ENCODE measurements around the gene DTWD2. TPM values are rescaled to one million over a fixed set of nuclear protein-coding genes. Genes with fewer than 3 reads are reported as not detected.

DTWD2 gene
- polyA plus RNA-seq, 1 of the 3 experiments (the other 2 are of a cell fraction): 2.5 TPM

DNA sequence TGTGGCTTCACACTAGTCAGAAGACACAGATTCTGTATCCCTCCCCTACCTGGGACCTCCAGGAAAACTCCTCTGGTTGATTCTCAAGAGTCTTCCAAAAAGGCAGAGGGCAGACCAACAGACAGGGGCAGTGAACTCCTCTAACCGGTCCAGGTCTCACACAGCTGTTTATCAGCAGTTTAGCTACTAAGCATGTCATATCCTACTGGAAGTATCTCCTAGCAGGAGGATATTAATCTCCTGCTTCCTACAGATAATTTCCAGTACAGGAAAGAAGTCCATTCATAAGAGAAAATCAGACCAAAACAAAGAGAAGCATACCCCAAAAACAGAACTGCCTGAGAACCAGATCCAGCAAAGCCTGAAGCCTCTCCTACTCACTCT, 64.3 kb downstream of the DTWD2 start:
- Histone ChIP-seq H3K9ac (no peak overlapping the region), H3K79me2 (ENCODE audit: insufficient read depth) (no peaks in the 10 kb centered on the region), H3F3A (replicated peaks; ENCODE audit: insufficient read depth) (no peaks in the 10 kb centered on the region), H3K9me3 (no peaks in the 10 kb centered on the region), H3K9me2 (no peaks in the 10 kb centered on the region), H3K4me2 (no peak overlapping the region), H2AFZ (ENCODE audit: low read depth) (no peak overlapping the region), H3K4me1 (ENCODE audit: control insufficient read depth in 1 of 2, insufficient read depth in 2 of 2, low read depth in 1 of 2, low read length in 1 of 2) (no peaks in the 10 kb centered on the region), H4K20me1 (ENCODE audit: insufficient read depth) (no peaks in the 10 kb centered on the region), H3K4me3 (ENCODE audit: low read depth in 2 of 2, low read length in 1 of 2) (no peak overlapping the region), H3K36me3 (replicated peaks in 1 of 2; ENCODE audit: control insufficient read depth in 1 of 2, insufficient read depth in 2 of 2, low read length in 1 of 2) (peaks cover 0 to 2% of the 10 kb centered on the region in 2 experiments), H3K27me3 (ENCODE audit: insufficient read depth) (no peaks in the 10 kb centered on the region), H3K27ac (ENCODE audit: low read depth in 2 of 2, low read length in 1 of 2) (no peak overlapping the region)
- WGBS (ENCODE audit: low lambda C conversion rate): 44% methylated on average over 1 of the region's 1 CpG
- ChIA-PET POLR2A (no interaction called here), CTCF (no interaction called here)
- no peak for DNase-seq
- TF ChIP-seq MXI1 (IDR thresholded peaks at IDR 0.05; ENCODE audit: low read depth, low read length): no peak
- no peak for TF ChIP-seq RXRA (IDR thresholded peaks at IDR 0.05; ENCODE audit: borderline replicate concordance, low read depth)
- no peak for TF ChIP-seq GATA2 (CRISPR knock-in tag; IDR thresholded peaks at IDR 0.05)
- no peak for TF ChIP-seq RCOR1 (IDR thresholded peaks at IDR 0.05; ENCODE audit: low read length)
- no peak for TF ChIP-seq NFIC (IDR thresholded peaks at IDR 0.05; ENCODE audit: borderline replicate concordance)
- TF ChIP-seq GABPA (IDR thresholded peaks at IDR 0.05; ENCODE audit: low read depth): no peak
- no peak for TF ChIP-seq JUND (IDR thresholded peaks at IDR 0.05)
- no peak for TF ChIP-seq FOSL2 (IDR thresholded peaks at IDR 0.05; ENCODE audit: borderline replicate concordance, low read depth)
- TF ChIP-seq MEF2A (IDR thresholded peaks at IDR 0.05; ENCODE audit: borderline replicate concordance, low read depth): no peak
- TF ChIP-seq, protein P1, sequence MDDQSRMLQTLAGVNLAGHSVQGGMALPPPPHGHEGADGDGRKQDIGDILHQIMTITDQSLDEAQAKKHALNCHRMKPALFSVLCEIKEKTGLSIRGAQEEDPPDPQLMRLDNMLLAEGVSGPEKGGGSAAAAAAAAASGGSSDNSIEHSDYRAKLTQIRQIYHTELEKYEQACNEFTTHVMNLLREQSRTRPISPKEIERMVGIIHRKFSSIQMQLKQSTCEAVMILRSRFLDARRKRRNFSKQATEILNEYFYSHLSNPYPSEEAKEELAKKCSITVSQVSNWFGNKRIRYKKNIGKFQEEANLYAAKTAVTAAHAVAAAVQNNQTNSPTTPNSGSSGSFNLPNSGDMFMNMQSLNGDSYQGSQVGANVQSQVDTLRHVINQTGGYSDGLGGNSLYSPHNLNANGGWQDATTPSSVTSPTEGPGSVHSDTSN (IDR thresholded peaks at IDR 0.05): no peak

DNA sequence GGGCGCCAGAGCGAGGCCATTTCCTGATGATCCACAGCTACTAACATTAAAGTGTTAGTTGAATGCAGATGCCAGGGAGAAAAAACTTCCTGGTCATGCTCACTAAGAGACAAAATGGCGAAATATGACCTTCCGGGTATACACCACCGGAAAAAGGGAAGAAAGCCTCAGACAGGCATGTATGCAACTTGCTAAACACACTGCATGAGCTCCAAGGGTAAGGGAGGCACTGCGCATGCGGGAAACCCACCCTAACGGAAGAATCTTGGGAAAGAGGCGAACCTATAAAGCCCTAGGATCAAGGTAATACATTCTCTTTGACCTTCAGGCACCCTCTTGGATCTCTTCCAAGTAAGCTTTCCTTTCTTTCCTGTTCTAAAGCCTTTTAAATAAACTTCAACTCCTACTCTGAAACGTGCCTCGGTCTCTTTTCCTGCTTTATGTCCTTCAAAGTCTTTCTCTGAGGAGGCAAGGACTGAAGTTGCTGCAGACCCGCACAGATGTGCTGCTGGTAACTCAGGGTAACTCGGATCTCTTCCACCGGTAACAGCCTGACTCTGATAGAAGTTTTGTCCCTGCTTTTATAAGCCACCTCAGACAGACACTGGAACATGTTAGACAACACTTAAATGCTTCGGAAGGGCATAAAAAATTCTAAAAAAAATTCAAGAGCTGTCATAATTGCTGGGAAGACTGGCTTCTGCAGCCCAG, 64.9 kb downstream of the DTWD2 start:
- no peak overlapping the region for H3K4me3 ChIP-seq (ENCODE audit: low read depth in 2 of 2, low read length in 1 of 2)
- no peak overlapping the region for H3K27ac ChIP-seq (ENCODE audit: low read depth in 2 of 2, low read length in 1 of 2)
- H3K9ac ChIP-seq: no peak overlapping the region
- ChIA-PET CTCF (no interaction called here), POLR2A (no interaction called here)
- DNase-seq: no peak
- H3K4me2 ChIP-seq: no peak overlapping the region
- no peaks in the 10 kb centered on the region for H3K4me1 ChIP-seq (ENCODE audit: control insufficient read depth in 1 of 2, insufficient read depth in 2 of 2, low read depth in 1 of 2, low read length in 1 of 2)
- no peaks in the 10 kb centered on the region for H3K27me3 ChIP-seq (ENCODE audit: insufficient read depth)
- H2AFZ ChIP-seq (ENCODE audit: low read depth): no peak overlapping the region
- no peaks in the 10 kb centered on the region for H4K20me1 ChIP-seq (ENCODE audit: insufficient read depth)
- no peaks in the 10 kb centered on the region for H3K79me2 ChIP-seq (ENCODE audit: insufficient read depth)
- peaks cover 0 to 2% of the 10 kb centered on the region in 2 experiments for H3K36me3 ChIP-seq (replicated peaks in 1 of 2; ENCODE audit: control insufficient read depth in 1 of 2, insufficient read depth in 2 of 2, low read length in 1 of 2)
- no peaks in the 10 kb centered on the region for H3K9me3 ChIP-seq
- TF ChIP-seq RFX5 (IDR thresholded peaks at IDR 0.05; ENCODE audit: low read length) (no peak), FOXJ3 (CRISPR knock-in tag; IDR thresholded peaks at IDR 0.05) (no peak), MXI1 (IDR thresholded peaks at IDR 0.05; ENCODE audit: low read depth, low read length) (no peak)
- no peaks in the 10 kb centered on the region for H3K9me2 ChIP-seq
- 93% methylated on average over 15 of the region's 15 CpGs for WGBS (ENCODE audit: low lambda C conversion rate)
- H3F3A ChIP-seq (replicated peaks; ENCODE audit: insufficient read depth): no peaks in the 10 kb centered on the region

DNA sequence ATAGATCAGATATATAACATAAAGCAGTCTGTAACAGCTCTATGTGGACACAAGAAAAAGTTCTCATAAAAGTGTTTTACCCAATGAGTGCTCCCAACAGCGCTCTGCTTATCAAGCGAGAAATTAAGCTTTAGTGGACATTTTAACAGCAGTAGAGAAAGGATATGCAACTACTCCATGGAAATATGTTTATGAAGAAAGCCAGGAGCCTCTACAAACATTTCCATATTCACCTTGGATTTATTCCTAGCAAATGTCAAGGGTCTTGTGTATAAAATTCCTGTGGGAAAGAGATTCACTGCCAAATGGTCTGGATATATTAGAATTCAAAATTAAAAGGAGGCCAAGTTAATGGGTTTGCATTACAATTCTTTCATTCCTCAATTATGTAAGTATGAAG, 66.5 kb downstream of the DTWD2 start:
- Histone ChIP-seq H3K27me3 (ENCODE audit: insufficient read depth) (no peaks in the 10 kb centered on the region), H3K9me3 (no peaks in the 10 kb centered on the region), H3F3A (replicated peaks; ENCODE audit: insufficient read depth) (no peaks in the 10 kb centered on the region), H2AFZ (ENCODE audit: low read depth) (no peak overlapping the region), H3K9me2 (no peaks in the 10 kb centered on the region), H3K4me1 (ENCODE audit: control insufficient read depth in 1 of 2, insufficient read depth in 2 of 2, low read depth in 1 of 2, low read length in 1 of 2) (no peaks in the 10 kb centered on the region), H3K27ac (ENCODE audit: low read depth in 2 of 2, low read length in 1 of 2) (no peak overlapping the region), H3K9ac (no peak overlapping the region), H3K79me2 (ENCODE audit: insufficient read depth) (no peaks in the 10 kb centered on the region), H4K20me1 (ENCODE audit: insufficient read depth) (no peaks in the 10 kb centered on the region), H3K4me3 (ENCODE audit: low read depth in 2 of 2, low read length in 1 of 2) (no peak overlapping the region), H3K4me2 (no peak overlapping the region), H3K36me3 (replicated peaks in 1 of 2; ENCODE audit: control insufficient read depth in 1 of 2, insufficient read depth in 2 of 2, low read length in 1 of 2) (peaks cover 0 to 2% of the 10 kb centered on the region in 2 experiments)
- CTCF ChIA-PET: no interaction called here
- POLR2A ChIA-PET: no interaction called here
- 87% methylated on average over 2 of the region's 2 CpGs for WGBS (ENCODE audit: low lambda C conversion rate)
- DNase-seq: no peak
- TF ChIP-seq, protein P2, sequence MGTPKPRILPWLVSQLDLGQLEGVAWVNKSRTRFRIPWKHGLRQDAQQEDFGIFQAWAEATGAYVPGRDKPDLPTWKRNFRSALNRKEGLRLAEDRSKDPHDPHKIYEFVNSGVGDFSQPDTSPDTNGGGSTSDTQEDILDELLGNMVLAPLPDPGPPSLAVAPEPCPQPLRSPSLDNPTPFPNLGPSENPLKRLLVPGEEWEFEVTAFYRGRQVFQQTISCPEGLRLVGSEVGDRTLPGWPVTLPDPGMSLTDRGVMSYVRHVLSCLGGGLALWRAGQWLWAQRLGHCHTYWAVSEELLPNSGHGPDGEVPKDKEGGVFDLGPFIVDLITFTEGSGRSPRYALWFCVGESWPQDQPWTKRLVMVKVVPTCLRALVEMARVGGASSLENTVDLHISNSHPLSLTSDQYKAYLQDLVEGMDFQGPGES (IDR thresholded peaks at IDR 0.05; ENCODE audit: low read depth, low read length): no peak
- no peak for TF ChIP-seq MEF2A (IDR thresholded peaks at IDR 0.05; ENCODE audit: borderline replicate concordance, low read depth)
- no peak for TF ChIP-seq FOSL2 (IDR thresholded peaks at IDR 0.05; ENCODE audit: borderline replicate concordance, low read depth)
- TF ChIP-seq, protein P3, sequence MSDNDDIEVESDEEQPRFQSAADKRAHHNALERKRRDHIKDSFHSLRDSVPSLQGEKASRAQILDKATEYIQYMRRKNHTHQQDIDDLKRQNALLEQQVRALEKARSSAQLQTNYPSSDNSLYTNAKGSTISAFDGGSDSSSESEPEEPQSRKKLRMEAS (IDR thresholded peaks at IDR 0.05; ENCODE audit: low read depth): no peak
- TF ChIP-seq SIN3A (IDR thresholded peaks at IDR 0.05; ENCODE audit: borderline replicate concordance, low read depth, low read length): no peak
- no peak for TF ChIP-seq FOXM1 (IDR thresholded peaks at IDR 0.05; ENCODE audit: low read depth)
- no peak for TF ChIP-seq RAD21 (IDR thresholded peaks at IDR 0.05; ENCODE audit: low read length)
- no peak for TF ChIP-seq ELF1 (IDR thresholded peaks at IDR 0.05)
- TF ChIP-seq, protein P4, sequence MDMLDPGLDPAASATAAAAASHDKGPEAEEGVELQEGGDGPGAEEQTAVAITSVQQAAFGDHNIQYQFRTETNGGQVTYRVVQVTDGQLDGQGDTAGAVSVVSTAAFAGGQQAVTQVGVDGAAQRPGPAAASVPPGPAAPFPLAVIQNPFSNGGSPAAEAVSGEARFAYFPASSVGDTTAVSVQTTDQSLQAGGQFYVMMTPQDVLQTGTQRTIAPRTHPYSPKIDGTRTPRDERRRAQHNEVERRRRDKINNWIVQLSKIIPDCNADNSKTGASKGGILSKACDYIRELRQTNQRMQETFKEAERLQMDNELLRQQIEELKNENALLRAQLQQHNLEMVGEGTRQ (IDR thresholded peaks at IDR 0.05; ENCODE audit: borderline replicate concordance, low read depth, low read length): no peak

All from SK-N-SH (cell line).